GM21528 (cell line): ENCODE measurements around the gene CHN2.

Experiments
- ATAC-seq: cut with Tn5 transposase; IDR thresholded peaks from one replicate; pipeline ENCODE4 v1.9.1; 2021; ENCODE audit warnings: mild to moderate bottlenecking, moderate library complexity; ENCODE audit not compliant: unreplicated experiment, low FRiP score

The CHN2 gene

DNA sequence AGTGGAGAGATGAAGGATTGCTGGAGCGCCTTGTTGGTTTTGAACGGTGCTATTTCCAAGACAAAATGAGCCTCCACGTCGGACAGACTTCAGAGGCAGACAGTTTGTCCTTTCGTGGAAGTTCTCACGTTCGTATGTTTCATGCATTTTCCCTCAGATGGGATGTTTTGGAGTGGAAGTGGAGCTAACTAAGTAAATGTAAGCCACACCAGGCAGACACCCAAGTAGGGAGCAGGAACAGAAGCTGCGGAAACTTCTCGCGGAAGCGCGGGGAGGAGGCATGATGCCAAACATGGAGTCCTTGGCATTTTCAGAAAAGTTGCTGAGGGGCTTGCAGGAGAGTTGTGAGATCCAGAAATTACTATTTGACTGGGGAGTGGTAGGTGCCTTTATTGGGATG is 223.5 kb downstream of the CHN2 start:
- ATAC-seq = no peak

DNA sequence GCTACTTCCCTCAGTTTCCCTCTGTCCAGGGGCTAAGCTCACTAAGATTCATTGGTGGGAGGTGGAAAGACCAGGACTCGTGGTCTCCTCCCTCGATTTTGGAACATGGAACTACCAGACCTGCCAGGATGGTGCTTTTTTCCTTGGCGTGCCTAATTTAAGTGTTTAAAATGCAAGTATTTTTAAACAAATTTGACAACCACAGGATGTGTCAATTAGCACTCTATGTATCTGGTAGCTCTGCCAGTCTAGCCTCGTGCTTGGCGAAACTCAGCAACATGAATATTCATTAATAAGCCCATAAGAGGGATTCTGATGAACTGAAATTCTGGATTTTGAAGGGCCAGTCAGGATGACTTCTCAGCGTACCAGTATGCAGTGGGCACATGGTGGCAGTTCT is 224.1 kb downstream of the CHN2 start:
- ATAC-seq = no peak

DNA sequence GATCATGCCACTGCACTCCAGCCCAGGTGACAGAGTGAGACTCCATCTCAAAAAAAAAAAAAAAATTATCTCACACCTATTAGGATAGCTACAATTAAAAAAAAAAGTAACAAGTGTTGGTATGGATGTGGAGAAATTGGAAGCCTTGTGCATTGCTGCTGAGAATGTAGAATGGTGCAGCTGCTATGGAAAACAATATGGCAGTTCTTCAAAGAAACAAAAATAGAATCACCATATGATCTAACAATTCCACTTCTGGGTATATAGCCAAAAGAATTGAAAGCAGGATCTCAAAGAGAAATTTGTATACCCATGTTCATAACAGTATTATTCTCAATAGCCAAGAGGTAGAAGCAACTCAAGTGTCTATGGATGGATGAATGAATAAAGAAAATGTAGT is 225.4 kb downstream of the CHN2 start:
- no peak for ATAC-seq

DNA sequence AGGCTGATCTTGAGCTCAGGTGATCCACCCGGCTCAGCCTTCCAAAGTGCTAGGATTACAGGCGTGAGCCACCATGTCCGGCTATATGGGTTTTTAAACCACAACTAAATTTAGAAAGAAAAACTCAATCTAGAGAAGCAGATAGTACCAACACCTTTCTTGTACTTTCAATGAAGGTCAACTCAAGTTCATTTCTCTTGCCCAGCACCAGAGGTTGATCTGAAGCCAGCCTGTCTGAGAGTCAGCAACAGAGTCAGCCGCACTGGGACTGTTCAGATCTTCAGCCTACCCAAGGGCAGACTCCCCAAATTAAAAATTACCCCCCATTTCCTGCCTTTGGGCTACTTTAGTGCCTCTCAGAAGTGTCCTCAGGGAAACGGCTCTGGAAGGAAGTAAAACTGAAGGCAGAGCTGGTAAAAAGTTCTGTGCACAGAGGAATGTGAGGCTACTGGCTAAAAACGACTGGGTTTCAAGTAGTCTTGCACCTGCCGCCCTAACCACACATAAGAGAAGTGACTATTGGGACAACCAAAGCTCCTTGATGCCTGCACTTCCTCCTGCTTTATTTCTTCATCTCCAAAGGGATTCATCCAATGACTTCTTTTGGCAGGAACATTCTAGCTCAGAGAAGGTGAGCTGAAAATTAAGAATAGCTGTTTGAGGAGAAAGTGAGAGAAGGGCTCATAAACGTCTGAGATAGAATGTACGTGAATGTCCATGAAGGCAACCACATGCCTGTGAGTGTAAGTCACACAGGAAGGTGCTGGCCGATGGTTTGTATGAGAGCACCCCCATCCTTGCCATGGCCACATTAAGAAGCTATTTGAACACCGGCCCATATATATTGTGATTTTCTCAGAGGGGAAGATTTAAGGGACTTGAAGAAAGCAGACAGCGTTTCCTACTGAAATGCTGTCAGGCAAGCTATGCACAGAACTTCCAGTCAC is 226.7 kb downstream of the CHN2 start:
- ATAC-seq = no peak

GRCh38 chr7:29422829-29423228 is 228.3 kb downstream of the CHN2 start:
- no peak for ATAC-seq

- ATAC-seq = no peak
These were observed 229.9 kb downstream of the CHN2 start for GRCh38 chr7:29424295-29424983.

DNA sequence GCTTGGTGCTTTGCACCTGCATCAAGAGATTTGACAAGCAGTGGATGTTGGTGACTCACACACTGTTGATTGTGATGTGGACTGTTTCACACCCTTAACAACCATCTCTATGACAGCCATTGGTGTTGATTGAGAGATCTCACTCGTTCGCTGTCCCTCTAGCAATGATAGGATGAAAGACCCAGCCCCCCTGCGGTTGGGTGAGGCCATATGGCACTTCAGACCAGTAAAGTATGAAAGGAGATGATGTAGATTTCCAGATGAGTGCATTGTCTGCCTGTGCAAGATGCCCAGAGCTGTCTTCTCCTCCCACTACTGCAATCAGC is 230.4 kb downstream of the CHN2 start:
- no peak for ATAC-seq

DNA sequence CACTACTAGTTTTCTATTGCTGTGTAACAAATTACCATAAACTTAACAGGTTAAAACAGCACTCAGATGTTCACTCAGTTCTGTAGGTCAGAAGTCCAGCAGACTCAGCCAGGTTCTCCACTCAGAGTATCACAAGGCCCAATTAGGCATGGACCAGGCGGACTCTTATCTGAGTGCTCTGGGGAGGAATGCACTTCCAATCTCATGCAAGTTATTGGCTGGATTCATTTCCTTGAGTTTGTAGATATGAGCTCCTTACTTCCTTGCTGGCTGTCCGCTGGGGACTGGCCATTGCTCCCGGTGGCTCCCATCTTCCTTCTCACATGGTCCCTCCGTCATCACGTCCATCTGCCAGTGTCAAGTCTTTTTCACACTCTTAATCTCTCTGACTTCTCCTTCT is 232.0 kb downstream of the CHN2 start:
- ATAC-seq = no peak

DNA sequence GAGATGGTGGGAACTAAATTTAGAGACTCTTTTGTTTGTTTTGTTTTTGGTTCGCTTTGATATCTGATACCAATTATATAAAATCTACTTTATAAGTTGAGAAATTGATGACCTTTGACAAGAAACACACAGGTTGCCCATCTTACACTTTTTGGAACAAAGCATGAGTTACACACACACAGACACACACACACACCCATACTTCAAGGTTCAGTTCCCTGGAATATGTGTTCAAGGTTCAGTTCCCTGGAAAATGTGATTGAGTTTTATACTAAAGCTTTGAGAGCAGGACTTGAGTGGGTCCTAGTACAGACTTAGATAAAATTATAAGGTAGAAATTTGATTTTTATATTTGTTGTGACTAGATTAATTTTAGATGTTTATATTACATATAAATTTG is 234.8 kb downstream of the CHN2 start:
- ATAC-seq = no peak

- ATAC-seq = no peak
These were observed 235.8 kb downstream of the CHN2 start for GRCh38 chr7:29430279-29430949.

DNA sequence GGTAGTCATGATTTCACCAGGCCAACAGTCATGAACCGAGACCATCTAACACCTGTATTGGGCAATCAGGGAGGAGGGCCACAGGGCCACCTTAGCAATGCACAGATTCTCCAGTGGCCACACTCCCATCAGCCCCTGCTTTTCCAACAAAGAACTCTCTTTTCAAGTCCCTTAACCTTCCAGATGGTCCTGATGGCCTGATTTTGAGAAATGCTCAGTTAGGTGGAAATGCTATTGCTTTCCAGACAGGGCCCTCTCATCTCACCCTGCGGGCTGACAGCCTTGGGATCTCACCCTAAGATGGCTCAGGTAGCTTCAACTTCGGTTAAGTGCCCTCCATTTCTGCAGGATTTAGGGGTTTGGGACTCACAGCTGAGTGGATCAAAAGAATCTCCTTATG is 237.1 kb downstream of the CHN2 start:
- no peak for ATAC-seq

DNA sequence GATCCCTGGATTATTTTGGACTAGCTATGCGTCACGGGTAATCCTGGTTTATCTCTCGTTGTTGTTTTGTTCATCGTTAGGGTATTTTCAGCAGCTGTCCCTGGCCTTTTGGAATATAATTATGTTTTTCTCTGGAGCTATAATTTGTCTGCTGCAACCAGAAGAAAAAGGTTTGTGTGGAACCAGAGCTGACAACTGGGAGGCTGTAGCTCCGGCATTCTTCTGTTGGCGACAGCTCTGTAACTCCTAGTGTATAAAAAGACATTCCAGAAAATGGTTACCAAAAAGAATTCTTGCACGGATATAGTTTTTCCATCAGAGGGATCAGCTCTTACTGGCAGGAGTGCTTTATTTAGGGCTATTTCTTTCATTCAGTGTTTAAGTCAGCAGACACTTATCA is 238.1 kb downstream of the CHN2 start:
- no peak for ATAC-seq

- ATAC-seq = no peak
These were observed 239.8 kb downstream of the CHN2 start for GRCh38 chr7:29434380-29434768.

DNA sequence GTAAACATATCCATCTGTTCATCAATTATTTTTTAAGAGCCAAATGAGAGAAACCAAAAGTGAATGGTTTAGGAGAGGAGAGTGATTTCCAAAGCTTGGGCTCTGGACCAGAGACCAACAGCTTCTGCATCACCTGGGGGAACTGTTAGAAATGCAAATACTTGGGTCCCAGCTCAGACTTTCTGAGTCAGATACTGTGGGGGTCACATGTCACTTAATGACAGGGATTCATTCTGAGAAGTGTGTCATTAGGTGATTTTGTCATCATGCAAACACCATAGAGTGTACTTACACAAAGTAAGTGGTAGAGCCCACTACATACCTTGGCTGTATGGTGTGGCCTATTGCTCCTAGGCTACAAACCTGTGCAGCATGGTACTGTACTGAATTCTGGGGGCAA is 240.6 kb downstream of the CHN2 start:
- no peak for ATAC-seq

- ATAC-seq = no peak
These were observed 241.3 kb downstream of the CHN2 start for GRCh38 chr7:29435902-29436301.

DNA sequence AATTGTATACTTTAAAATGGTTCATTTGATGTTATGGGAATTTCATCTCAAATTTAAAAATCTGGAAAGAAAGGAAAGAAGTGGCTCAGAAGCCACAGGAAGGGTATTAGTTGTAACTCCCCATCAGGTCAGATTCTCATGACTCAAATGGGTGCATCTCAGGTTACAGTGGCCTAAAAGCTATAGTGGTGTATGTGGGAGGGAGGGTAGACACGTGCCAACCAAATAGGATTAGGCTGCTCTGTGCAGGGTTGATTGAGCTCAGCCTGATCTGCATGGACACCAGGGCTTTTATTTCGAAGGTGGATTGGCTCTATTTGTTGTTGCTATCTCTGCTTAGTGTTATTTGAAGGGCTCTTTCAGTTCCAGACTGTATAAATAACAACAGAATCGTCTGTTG is 247.6 kb downstream of the CHN2 start:
- ATAC-seq = no peak

DNA sequence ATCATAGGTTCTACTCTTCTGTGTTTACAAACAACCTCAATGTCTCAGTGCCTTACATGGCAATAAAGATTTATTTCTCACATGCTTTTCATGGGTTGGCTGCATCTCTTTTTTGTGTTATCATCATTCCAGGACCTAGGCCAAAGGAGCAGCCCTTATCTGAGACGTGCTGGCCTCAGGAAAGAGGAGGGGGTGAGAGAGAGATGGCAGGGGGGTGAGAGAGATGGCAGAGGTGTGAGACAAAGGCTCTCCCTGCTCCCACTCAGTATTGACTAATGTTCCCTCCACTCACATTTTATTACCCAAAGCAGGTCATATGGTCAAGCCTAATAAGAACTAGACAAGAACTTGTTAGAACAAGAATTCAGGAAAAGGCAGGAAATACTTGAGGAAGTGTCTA is 249.0 kb downstream of the CHN2 start:
- ATAC-seq = no peak

GRCh38 chr7:29444267-29444666 is 249.7 kb downstream of the CHN2 start:
- no peak for ATAC-seq

DNA sequence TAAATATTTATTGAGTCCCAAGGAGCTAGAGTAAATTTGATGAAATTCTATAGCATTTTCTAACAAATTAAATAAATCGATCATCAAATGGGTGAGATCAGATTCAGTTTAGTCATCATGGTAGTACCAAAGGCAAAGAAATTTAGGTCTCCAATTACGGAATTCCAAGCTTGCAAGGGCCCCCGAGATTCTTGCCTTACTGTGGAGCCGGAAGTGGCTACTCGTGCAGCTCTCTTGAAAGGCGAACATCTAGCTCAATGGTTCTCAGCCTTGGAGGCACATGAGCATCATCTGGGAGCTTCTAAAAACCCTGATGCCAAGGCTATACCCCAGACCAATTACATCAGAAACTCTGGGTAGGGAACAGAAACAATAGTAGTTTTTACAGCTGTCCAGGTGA is 251.2 kb downstream of the CHN2 start:
- ATAC-seq = no peak

DNA sequence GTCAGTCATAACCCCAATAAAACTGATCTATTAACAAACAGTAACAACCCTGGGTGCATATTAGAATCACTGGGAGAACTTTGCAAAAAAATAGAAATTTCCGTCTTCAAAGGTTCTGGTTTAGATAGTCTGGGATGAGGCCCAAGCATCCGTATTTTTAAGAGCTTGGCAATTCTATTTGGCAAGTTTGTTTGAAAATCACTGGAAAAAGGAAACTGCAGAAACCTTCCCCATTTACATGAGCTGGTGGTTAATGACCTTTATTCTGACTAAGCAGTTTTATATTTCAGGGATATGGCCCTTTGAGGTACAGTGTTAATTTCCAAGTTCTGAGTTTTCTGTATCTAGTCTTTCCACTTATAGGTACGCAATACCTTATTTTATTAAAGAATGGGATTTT is 253.3 kb downstream of the CHN2 start:
- ATAC-seq = no peak

GRCh38 chr7:29449569-29450260 is 255.1 kb downstream of the CHN2 start:
- ATAC-seq = no peak
